Measurements from ENCODE around the gene LRRN2. TPM values are rescaled to one million over a fixed set of nuclear protein-coding genes. Genes with fewer than 3 reads are reported as not detected.

The LRRN2 gene
- total and polyA plus RNA-seq, 2 of the 8 experiments (the other 6 are each of a cell fraction or from before 2014, with no cell fraction given), result 1.8 to 2.3 TPM

GRCh38 chr1:204645251-204645650 is 40.3 kb downstream of the LRRN2 start:
- DNase-seq (ENCODE audit: low read depth in 1 of 2, low spot score in 2 of 2), result no peak
- Histone ChIP-seq H4K5ac (ENCODE audit: insufficient read length, low read depth, low read length) (no peak overlapping the region), H3K27me3 (replicated peaks in 1 of 4; ENCODE audit: control insufficient read depth in 3 of 4, extremely low read depth in 1 of 4, insufficient read depth in 3 of 4, low read length in 3 of 4) (no peaks in the 10 kb centered on the region; a peak in 1 of 7 replicates), H4K91ac (replicated peaks; ENCODE audit: insufficient read length, low read length) (no peak overlapping the region), H3K56ac (replicated peaks; ENCODE audit: insufficient read length, low read depth, low read length) (no peak overlapping the region), H3K23me2 (ENCODE audit: low read depth, low read length) (no peaks in the 10 kb centered on the region), H3K27ac (ENCODE audit: low read depth, low read length) (no peak overlapping the region), H3K36me3 (ENCODE audit: control insufficient read depth in 2 of 4, insufficient read depth in 4 of 4, low read length in 3 of 4) (no peaks in the 10 kb centered on the region), H2BK20ac (ENCODE audit: low read length) (no peak overlapping the region), H3K23ac (ENCODE audit: insufficient read length) (no peak overlapping the region), H3K79me2 (ENCODE audit: control insufficient read depth in 1 of 2, insufficient read depth in 2 of 2, low read length in 2 of 2) (no peaks in the 10 kb centered on the region), H3K14ac (ENCODE audit: insufficient read length) (no peak overlapping the region), H4K20me1 (replicated peaks in 1 of 2; ENCODE audit: control insufficient read depth in 1 of 2, insufficient read depth in 2 of 2, low read length in 2 of 2) (no peaks in the 10 kb centered on the region), H3K18ac (ENCODE audit: extremely low read depth, low read length) (no peak overlapping the region), H2BK12ac (ENCODE audit: low read depth, low read length) (no peak overlapping the region), H2AFZ (ENCODE audit: low read length) (no peak overlapping the region), H3K4ac (replicated peaks; ENCODE audit: insufficient read length, low read depth, low read length) (no peak overlapping the region), H3K4me2 (ENCODE audit: insufficient read depth in 1 of 2, low read depth in 2 of 2, low read length in 2 of 2) (no peak overlapping the region), H2BK5ac (ENCODE audit: low read depth, low read length) (no peak overlapping the region), H3K79me1 (ENCODE audit: low read depth, low read length) (no peaks in the 10 kb centered on the region), H4K8ac (ENCODE audit: extremely low read depth, insufficient read depth, low read length) (no peak overlapping the region), H3K9ac (replicated peaks in 1 of 4; ENCODE audit: extremely low read depth in 1 of 4, low read depth in 3 of 4, low read length in 3 of 4) (no peak overlapping the region), H3K4me3 (ENCODE audit: extremely low read depth in 1 of 4, insufficient read depth in 2 of 4, low read depth in 3 of 4, low read length in 4 of 4) (no peak overlapping the region), H2BK15ac (ENCODE audit: low read length) (no peak overlapping the region), H3K9me3 (ENCODE audit: insufficient read depth in 2 of 2, low read depth in 1 of 2, low read length in 1 of 2) (no peaks in the 10 kb centered on the region), H2AK5ac (ENCODE audit: low read depth, low read length) (no peak overlapping the region), H3K4me1 (replicated peaks in 1 of 4; ENCODE audit: control insufficient read depth in 3 of 4, insufficient read depth in 4 of 4, low read length in 3 of 4) (peaks cover 0 to 5% (median 1%) of the 10 kb centered on the region in 4 experiments; a peak in 3 of 7 replicates), H2BK120ac (replicated peaks; ENCODE audit: low read depth, low read length) (no peak overlapping the region)
- WGBS, 2 experiments (ENCODE audit: extremely low coverage in 1 of 2, insufficient coverage in 1 of 2, insufficient read length in 1 of 2, insufficient replicate concordance in 2 of 2, low coverage in 1 of 2, low lambda C conversion rate in 2 of 2, missing lambda C conversion rate in 1 of 2), result 90% methylated on average over 3 of the region's 3 CpGs; no CpG with 5 or more reads in 1 of the 2 experiments
- ChIA-PET CTCF (ENCODE audit: partially characterized antibody) (interaction anchor here (1.5 to 3.8 kb wide), 5 partner anchors 22 to 162 kb away, joined by 3 to 20 read pairs (median 6); partner anchors contain the start of gene LRRN2), POLR2A (ENCODE audit: partially characterized antibody) (interaction anchor here (0.8 kb wide), 1 partner anchor 87 kb away, joined by 3 read pairs; no protein-coding TSS in a partner anchor)
- FAIRE-seq, result no peak
- no peak for TF ChIP-seq CEBPB (IDR thresholded peaks at IDR 0.05; ENCODE audit: low read depth, low read length)
- no peak for TF ChIP-seq SP1 (IDR thresholded peaks at IDR 0.05; ENCODE audit: low read depth, low read length)
- TF ChIP-seq SIN3A (conservative IDR thresholded peaks at IDR 0.05 in 1 of 2, IDR thresholded peaks at IDR 0.05 in 1 of 2; ENCODE audit: low read depth in 1 of 2, low read length in 2 of 2), result no peak
- TF ChIP-seq RXRA (IDR thresholded peaks at IDR 0.05; ENCODE audit: insufficient read depth, low read depth, low read length), result no peak
- TF ChIP-seq NRF1 (IDR thresholded peaks at IDR 0.05; ENCODE audit: low read depth, low read length), result no peak
- TF ChIP-seq ATF3 (IDR thresholded peaks at IDR 0.05; ENCODE audit: insufficient read depth, low read depth, low read length), result no peak
- TF ChIP-seq CHD1 (IDR thresholded peaks at IDR 0.05; ENCODE audit: low read depth, low read length), result no peak
- no peak for TF ChIP-seq POU5F1 (IDR thresholded peaks at IDR 0.05; ENCODE audit: low read depth, low read length)
- TF ChIP-seq GTF2F1 (IDR thresholded peaks at IDR 0.05; ENCODE audit: borderline replicate concordance, low read depth, low read length), result no peak
- no peak for TF ChIP-seq BACH1 (IDR thresholded peaks at IDR 0.05; ENCODE audit: low read length)
- TF ChIP-seq CREB1 (IDR thresholded peaks at IDR 0.05), result no peak
- no peak for TF ChIP-seq EZH2 (IDR thresholded peaks at IDR 0.05; ENCODE audit: low read depth, low read length, severe bottlenecking)
- TF ChIP-seq PHF8 (conservative IDR thresholded peaks at IDR 0.05; ENCODE audit: low read depth, low read length), result no peak
- no peak for TF ChIP-seq TCF12 (IDR thresholded peaks at IDR 0.05; ENCODE audit: low read depth, low read length)
